GM19025 (cell line): ENCODE measurements around the gene TRIM65.
"Not testable (repeated sequence)": the region's sequence is repeated elsewhere in the genome, so short reads cannot be mapped to it uniquely, and the experiment has no call there.

ENCODE experiments used
- ATAC-seq: cut with Tn5 transposase; IDR thresholded peaks from one replicate; pipeline ENCODE4 v1.9.1; 2021; ENCODE audit warnings: mild to moderate bottlenecking, low read depth, moderate library complexity; ENCODE audit not compliant: unreplicated experiment

TRIM65 gene

GRCh38 chr17:75876190-75876937 lies 20.4 kb downstream of the TRIM65 start:
- no peak for ATAC-seq

GRCh38 chr17:75875940-75876189 lies 20.9 kb downstream of the TRIM65 start:
- ATAC-seq: no peak

GRCh38 chr17:75875182-75875939 lies 21.4 kb downstream of the TRIM65 start:
- no peak for ATAC-seq

GRCh38 chr17:75874323-75875181 lies 22.2 kb downstream of the TRIM65 start:
- ATAC-seq: no peak

- no peak for ATAC-seq
These were observed 23.0 kb downstream of the TRIM65 start for GRCh38 chr17:75873587-75874322.

- ATAC-seq: no peak
These were observed 24.1 kb downstream of the TRIM65 start for GRCh38 chr17:75872434-75873351.

- not testable (repeated sequence) for ATAC-seq
These were observed 26.5 kb downstream of the TRIM65 start for GRCh38 chr17:75870228-75870627.

- ATAC-seq: no peak
These were observed 27.2 kb downstream of the TRIM65 start for GRCh38 chr17:75869282-75870141.

- not testable (repeated sequence) for ATAC-seq
These were observed 27.9 kb downstream of the TRIM65 start for GRCh38 chr17:75868730-75869281.

GRCh38 chr17:75865404-75866188 lies 31.2 kb downstream of the TRIM65 start:
- ATAC-seq: not testable (repeated sequence)

- ATAC-seq: peak; percentile 11
These were observed 31.9 kb downstream of the TRIM65 start for GRCh38 chr17:75864887-75865286.

- ATAC-seq: peak; percentile 91
These were observed 32.3 kb downstream of the TRIM65 start for GRCh38 chr17:75864448-75864871.

- no peak for ATAC-seq
These were observed 34.8 kb downstream of the TRIM65 start for GRCh38 chr17:75861927-75862317.

- not testable (repeated sequence) for ATAC-seq
These were observed 37.4 kb downstream of the TRIM65 start for GRCh38 chr17:75859358-75859757.

GRCh38 chr17:75856062-75856756 lies 40.5 kb downstream of the TRIM65 start:
- no peak for ATAC-seq

GRCh38 chr17:75855310-75856061 lies 41.3 kb downstream of the TRIM65 start, which contains the start of gene WBP2:
TSS of gene WBP2 (minus strand) at chr17:75855335. CDS start at chr17:75855297, 38 bp downstream.
- ATAC-seq: peak; percentile 85
